NCI-H2107 treated with DMSO at 0.1 percent for 48 hours (cell line): ENCODE measurements around the gene AJAP1.

Experiments used
- DNase-seq: peaks from one replicate; lab custom pipeline; 2025; ENCODE audit not compliant: unreplicated experiment; lab: John Stamatoyannopoulos, UW

AJAP1 gene

DNA sequence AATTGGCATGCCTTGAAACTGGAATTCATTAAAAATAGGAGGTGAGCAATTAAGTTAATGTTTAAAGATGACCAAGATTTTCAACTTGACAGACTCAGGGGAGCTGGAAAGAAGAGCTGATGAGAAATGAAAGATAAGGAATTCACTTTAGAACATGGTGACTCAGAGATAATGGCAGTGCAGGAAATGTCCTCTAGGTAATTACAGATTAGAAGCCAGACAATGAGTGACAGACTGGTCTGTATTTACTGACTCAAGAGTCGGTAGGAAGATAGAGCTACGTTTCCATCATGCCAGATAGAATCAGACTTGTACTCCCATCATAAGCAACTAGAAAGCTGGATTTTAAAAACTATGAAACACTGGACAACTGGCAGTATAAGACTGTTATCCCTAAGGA is 151.6 kb downstream of the AJAP1 start:
- DNase-seq = no peak

- no peak for DNase-seq
Observed at GRCh38 chr1:4820543-4820942, 166.1 kb downstream of the AJAP1 start.

DNA sequence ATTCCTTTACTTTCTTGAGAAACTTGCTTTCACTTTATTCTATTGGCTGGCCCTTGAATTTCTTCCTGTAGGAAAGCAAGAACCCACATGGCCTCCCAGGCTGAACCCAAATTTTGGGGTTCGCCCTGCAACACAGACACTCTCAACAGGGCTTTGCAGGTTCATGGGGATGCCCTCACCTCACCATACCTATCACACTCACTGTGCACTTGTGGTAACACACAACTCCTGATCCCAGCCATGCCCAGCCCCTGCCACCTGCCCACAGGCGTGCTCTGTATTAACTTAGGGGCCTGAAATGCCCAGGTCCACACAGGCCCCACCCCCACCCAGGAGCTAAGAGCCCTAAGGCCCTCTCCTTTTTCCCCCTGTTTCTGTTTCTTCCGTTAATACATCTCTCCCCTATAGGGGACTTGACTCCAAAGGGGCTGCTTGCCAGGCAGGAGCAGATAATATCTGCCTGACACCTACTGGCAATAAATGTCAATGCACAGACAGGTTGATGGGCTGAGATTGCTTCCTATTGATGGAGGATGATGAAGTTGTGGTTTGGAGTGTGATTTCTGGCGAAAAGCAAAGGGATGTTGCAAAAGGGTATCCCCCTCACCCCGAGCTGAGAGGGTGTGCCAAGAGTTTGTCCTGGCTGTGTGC is 171.5 kb downstream of the AJAP1 start:
- DNase-seq = no peak

GRCh38 chr1:4830707-4831106 is 176.3 kb downstream of the AJAP1 start:
- no peak for DNase-seq

DNA sequence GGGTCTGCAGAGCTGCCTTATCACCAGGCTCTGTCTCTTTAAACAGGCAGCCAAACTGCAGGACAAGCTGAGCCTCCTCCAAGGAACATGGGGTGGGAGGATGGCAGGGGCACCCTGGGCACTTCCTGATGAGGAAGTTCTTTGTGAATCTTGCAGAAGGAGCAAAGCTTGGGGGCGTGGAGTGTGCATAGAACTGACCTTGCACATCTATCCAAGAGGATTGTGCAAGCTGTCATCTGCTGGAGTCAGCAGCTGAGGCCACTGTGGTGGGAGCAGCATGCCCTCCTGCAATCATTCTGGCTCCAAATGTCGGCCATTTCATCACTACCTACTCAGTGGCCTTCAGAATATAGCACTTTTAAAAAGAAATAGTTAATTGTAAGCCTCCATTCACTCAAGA is 182.2 kb downstream of the AJAP1 start:
- no peak for DNase-seq

DNA sequence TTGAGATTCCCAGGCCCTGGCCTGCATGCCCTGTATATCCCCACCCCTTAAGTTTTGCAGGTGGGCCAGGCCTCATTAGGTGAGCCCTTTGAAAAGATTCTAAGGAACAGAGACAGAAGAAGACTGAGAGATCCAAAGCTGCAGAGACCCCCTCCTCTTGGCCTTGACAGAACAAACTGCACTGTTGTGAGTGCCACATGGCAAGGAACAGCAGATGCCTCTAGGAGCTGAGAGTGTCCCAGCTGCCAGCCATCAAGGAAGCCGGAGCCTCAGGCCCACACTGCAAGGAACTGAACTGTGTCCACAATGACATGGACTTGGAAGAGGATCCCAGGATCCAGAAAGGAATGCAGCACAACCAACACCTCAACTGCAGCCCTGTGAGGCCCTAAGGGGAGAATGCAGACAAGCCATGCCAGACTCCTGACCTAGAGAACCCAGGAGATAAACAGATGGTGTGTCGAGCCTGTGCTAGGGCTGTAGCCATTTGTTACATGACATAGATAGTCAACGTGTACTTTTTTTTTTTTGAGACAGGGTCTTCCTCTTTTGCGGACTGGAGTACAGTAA is 182.7 kb downstream of the AJAP1 start:
- no peak for DNase-seq

- no peak for DNase-seq
Observed at GRCh38 chr1:4837752-4838151, 183.3 kb downstream of the AJAP1 start.

- no peak for DNase-seq
Observed at GRCh38 chr1:4838231-4838630, 183.8 kb downstream of the AJAP1 start.
